HG02884 (cell line): ENCODE results near the gene RPL18A.

ENCODE experiments used
- ATAC-seq: cut with Tn5 transposase; IDR thresholded peaks from one replicate; pipeline ENCODE4 v1.9.1; 2021; ENCODE audit warnings: mild to moderate bottlenecking, moderate library complexity; ENCODE audit not compliant: unreplicated experiment

Gene RPL18A

DNA sequence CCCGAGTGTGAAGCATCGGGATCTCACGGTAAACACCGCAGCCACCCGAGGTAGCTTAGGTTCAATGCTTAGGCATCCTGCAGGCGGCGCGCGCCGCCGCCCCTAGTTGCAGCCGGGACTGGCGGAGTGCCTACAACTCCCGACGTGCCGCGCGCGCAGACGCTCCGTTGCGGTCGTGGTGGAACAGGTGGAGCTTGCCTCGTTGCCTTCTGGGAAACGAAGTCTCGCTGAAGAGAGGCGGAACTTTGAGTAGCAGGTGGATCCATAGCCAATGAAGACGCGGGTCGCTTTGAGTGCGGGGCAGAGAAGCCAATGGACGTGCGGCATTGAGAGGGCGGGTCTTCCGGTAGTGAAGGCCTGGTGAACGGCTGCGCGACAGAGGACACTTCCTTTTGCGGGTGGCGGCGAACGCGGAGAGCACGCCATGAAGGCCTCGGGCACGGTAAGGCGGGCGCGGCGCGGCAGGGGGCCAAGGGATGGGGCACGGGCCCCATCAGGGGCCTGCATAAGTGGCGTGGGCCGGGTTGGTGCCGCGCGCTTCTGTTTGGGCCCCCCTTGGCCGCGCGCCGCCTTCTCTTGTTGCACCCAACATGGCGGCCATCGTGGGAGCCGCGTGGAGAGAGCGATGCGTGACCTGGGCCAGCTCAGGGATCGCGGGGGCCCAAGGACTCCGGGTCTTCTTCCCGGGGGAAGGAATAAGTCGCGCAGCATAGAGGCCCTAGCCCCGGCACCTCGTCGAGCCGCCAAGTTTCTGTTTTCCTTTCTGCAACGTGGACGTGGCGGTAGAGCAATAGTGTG is at the start of gene RPL18A:
Gene RPL18A (plus strand): TSS at position 378 of the 798 bp plus-strand sequence. CDS start 47 bp downstream, at position 425.
- ATAC-seq = peak; percentile 91

DNA sequence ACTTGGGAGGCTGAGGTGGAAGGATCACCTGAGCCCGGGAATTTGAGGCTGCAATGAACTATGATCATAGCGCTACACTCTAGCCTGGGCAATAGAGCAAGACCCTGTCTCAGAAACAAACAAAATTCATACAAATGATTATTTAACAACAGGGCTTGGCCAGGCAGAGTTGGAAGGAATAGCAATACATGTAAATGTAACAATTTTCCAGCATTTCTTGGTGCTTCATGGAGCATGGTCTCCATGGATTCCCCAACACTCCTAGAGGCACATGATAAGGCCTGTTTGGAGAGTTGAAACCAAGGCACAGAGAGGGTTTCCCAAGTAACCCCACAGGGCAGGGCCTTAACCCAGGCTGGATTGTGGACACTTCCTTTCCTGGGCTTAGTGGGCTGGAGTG is 48.6 kb upstream of the RPL18A start:
- no peak for ATAC-seq

DNA sequence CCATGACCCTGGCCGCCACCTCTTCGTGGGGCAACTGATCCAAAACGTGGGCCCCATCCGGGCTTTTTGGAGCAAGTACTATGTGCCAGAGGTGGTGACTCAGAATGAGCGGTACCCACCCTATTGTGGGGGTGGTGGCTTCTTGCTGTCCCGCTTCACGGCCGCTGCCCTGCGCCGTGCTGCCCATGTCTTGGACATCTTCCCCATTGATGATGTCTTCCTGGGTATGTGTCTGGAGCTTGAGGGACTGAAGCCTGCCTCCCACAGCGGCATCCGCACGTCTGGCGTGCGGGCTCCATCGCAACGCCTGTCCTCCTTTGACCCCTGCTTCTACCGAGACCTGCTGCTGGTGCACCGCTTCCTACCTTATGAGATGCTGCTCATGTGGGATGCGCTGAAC is 48.0 kb upstream of the RPL18A start:
- no peak for ATAC-seq

DNA sequence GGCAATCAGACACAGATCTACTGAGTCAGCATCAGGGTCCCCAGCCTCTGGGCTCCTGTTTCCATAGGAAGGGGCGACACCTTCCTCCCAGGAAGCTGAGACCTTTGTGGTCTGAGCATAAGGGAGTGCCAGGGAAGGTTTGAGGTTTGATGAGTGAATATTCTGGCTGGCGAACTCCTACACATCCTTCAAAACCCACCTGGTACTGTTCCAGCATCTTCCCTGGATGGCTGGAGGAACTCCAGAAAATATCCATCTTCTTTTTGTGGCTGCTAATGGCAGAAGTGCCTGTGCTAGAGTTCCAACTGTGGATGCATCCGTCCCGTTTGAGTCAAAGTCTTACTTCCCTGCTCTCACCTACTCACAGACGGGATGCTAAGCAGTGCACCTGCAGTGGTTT is 47.6 kb upstream of the RPL18A start:
- ATAC-seq = no peak

DNA sequence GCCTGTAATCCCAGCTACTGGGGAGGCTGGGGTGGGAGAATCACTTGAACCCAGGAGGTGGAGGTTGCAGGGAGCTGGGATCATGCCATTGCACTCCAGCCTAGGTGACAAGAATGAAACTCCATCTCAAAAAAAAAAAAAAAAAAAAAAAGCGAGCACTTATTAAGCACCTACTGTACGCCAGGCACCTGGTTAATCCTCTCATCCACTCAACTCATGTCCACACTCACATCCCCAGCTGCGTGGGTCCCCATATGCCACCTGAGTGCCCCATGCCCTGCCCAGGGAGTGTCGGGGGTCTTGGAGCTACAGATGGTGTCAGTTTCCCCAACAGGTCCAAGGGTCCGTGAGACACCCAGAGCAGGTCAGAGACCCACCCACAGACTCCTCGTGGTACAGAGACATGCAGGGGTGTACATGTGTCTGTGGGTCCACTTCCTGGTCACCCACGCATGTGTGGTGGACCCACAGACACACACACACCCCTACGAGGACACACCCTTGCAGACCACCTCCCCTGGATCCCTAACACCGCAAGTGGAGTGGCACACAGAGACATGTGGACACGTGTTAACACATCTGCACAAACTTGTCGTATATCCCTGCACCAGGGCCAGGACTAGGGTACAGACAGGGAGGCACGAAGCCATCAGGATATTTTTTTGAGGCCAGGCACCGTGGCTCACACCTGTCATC is 41.9 kb upstream of the RPL18A start:
- ATAC-seq = no peak

DNA sequence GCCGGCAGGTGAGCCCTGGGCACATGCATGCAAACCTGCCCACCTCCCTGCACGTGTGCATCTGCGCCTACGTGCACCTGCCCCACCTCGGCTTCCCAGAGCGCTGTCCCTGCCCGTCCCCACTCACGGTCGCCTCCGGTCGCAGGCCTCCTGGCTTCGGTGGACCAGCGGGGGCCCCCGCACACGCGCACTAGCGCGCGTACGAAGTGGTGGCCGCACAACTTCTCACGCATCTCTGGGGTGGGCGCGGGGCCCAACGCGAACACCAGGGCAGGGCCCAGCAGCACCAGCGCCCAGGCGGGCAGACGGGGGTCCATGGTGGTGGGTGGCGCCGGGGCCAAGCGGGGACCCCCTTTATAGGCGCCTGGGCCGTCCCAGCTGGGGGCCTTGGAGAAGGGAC is 38.5 kb upstream of the RPL18A start, which contains the start of gene INSL3:
Gene INSL3 (minus strand): TSS at position 330 of the 400 bp plus-strand sequence. CDS start 13 bp downstream, at position 317.
- no peak for ATAC-seq

DNA sequence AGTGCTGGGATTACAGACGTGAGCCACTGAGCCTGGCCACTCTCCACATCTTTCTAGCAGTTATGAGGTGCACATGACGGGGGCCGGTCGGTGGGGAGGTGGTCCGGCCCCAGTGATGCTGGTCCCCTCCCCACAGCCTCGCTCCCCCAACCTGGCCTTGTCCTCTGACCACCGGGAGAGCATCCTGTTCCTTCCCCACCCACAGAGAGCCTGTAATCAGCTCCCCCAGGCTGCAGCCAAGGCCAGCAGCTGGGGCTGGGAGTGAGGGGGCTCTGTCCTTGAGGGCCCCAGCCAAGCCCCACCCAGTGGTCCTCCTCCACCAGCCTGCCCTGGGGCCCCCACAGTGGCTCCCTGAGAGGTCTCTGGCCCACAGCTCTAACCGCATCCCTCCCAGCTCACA is 35.4 kb upstream of the RPL18A start:
- no peak for ATAC-seq

DNA sequence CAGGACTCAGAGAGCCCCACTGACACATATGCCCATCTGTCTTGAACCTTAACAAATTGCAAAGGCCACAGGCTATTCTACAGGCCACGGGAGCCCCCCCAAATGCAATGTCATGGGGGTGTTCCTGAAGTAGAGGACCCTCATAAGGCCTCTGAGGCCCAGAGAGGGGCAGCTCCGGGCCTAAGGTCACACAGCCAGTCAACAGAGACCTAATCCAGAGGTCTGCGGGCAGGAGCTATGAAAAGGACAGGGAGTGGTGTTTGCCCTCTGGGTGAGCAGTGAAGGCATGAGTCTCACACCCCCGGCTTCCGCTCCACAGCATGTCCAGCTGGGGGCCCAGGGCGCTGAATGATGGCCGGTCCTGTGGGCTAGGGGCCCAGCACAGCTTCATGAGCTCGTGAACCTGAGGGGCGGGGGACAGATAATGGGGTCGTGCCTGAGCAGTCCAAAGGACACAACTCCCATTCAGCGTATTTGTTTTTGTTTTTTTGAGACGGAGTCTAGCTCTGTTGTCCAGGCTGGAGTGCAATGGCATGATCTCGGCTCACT is 33.1 kb upstream of the RPL18A start:
- ATAC-seq = no peak

DNA sequence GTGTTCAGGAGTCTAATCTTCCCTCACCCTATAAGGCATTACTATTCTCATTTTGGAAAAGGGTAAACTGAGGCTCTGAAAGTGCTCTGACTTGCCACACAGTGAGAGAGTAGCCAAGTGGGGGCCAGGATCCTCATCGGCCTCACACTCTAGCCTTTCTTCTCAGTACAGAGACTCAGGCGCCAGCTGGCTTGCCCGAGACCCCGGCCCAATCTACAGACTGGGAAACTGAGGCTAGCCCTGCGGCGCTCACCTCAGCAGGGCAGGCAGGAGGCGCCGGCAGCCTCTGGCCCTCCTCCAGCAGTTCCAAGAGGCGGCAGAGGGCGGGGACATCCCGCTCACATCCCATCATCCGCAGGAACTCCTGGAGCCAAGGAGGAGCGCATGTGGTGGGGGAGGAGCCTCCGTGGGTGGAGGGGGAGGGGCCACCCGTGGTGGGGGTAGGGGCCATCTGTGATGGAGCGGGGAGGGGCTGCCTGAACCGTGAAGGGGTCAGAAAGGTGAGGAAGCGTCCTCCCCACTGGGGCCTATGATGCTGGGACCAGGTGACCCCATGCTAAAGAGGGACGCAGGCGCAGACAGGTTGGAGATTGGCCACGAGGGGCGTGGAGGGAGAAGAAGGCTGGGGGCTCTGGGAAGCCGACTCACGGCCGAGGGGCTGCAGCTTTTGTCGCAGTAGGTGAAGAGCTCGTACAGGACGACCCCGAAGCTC is 29.7 kb upstream of the RPL18A start:
- ATAC-seq = no peak

DNA sequence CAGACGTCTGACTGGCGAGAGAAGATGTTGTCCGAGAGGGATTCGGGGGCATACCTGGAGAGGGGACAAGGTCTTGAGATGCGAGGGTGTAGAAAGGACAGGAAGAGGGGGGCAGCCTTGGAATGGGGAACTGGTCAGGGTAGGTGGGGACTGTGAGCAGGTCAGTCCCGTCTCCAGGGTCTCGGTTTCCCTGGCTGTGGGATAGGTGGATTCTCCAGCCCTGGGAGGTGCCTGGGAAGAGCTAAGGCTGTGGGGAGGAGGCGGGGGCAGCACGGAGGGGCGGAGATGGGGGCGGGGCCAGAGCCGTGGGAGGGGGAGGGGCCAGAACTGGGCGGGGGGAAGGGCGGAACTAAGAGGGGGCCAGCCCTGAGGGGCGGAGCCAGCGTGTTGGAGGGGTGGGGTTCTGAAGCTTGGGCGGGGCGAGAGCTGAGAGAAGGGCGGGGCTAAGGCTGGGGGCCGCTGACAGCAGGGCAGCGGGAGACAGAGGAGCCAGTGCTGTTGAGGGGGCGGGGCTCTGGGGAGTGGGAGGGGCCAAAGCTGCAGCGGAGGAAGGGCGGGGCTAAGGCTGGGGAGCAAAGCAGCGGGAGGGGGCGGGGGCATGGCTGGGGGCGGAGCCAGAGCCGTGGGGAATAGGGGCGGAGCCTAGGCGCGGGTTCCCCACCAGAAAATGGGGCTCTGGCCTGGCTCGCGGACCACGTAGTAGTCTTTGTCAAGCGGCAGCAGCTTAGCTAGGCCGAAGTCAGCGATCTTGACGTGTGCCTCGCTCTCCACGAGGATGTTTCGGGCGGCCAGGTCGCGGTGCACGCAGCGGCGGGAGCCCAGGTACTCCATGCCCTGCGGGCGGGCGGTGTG is 28.9 kb upstream of the RPL18A start:
- ATAC-seq = no peak

DNA sequence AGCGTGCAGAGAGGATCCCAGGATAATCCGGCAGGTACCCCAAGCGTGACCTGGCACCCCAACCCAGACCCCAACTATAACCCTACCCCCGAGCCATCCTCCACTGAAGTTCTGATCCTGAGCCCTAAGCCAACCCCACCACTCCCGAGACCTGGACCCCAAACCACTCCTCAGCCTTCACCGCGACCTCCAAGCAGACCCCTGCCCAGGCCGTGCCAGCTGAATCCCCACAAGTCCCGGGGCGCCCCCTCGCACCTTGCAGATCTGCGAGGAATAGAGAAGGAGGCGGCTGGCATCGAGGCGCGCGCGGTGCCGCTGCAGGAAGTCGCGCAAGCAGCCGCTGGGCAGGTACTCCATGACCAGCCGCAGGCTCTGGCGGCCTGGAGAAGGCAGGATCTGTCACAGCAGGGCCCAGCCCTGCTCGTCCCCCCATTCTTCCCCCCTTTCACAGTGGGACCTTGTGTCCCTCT is 28.3 kb upstream of the RPL18A start:
- ATAC-seq = no peak

DNA sequence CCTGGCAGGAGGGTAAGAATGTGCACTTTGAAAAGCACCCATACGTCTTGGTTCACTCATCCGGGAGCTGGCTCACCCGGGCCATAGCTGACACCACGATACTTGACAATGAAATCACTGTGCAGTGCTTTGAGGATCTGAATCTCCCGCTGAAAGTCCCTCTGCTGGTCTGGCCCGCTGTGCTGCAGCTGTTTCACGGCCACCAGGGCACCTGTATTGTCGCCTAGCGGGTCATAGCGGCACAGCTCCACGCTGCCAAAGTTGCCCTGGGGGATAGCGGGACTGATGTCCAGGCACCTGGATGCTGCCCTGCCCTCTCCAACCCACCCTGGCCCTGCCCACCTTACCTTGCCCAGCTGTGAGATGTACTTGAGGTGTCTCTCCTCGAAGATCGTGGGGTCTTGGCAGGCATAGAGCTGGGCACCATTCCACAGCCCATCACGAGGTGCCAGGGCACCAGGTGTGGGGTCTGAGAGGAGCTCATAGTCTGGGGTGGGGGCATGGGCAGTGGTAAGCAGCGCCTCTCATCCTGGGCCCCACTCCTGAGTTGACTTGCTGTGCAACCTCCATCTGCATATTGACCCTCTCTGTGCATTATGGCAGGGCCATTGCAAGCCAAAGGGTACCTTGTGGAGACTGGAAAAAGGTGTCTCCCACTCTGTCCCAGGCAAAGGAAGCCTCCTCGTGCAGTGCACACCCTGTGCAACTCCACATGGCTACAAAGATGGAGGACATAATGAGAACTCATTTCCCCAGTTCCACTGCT is 27.1 kb upstream of the RPL18A start:
- ATAC-seq = no peak

DNA sequence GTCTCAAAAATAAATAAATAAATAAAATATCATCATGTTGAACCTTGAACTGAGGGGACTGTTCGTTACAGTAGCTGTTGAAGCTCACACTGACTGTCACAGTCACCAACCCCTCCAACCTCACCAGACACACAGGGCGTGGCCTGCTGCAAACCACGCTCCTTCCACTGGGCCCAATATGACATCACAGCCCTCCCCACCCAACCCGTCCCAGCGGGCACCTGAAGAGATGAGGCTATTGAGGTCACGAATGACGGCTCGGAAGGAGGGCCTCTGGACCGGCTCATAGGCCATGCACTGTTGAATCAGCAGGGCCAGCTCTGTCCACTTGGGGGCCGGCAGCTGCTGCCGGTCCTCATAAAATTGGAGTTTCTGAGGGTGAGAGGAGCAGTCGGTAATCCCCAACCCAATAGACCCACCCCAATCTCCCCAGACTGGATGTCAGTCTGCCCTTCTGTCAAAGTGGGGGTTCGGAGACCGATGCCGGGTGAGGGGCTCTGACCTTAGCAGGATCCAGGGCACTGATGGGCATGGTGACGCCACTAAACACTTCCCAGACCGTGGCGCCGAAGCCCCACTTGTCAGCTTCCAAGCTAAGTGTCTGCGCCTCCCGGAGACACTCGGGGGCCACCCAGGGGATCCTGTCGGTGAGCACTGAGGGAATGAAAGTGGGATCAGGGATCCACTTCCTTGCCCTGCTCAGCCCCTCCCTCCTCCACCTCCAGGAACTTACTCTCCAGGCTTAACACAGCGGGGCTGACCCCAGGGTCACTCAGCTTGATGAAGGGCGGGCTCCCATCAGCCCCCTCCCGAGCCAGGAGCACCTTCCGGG is 25.1 kb upstream of the RPL18A start:
- no peak for ATAC-seq

DNA sequence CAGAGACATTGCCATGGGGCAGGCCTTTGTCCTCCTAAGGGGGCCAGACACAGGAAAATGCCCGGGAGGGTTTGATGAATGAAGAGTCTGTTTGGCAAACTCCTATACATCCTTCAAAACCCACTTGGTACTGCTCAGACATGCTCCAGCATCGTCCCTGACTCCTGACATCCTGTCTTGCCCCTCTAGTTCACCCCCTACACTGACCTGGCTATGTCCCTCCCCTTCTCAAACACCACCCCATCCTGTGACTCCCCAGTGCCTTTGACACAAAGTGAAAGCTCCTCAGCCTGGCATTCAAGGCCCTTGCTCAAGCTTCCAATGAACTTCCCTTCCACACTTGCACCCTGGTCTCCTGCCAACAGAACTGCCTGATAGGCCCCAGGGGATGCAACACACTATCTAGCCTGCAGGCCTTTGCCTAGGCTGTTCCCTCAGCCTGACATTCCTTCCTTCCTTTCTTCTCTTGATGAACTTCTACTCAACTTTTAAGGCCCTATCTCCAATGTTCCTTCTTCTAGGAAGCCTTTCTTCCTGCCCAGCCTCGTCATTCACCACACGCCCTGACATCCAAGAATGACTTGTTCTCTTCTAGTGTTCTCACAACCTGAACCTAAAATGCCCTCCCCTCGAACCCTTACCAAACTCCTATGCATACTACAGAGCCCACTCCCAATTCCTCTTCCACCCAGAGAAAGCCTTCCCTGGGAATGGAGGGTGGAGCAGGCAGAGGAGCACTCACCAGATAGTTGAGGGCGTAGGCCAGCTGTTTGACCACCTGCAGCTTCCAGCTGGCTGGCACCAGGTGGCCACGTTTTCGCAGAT is 24.3 kb upstream of the RPL18A start:
- ATAC-seq = no peak

DNA sequence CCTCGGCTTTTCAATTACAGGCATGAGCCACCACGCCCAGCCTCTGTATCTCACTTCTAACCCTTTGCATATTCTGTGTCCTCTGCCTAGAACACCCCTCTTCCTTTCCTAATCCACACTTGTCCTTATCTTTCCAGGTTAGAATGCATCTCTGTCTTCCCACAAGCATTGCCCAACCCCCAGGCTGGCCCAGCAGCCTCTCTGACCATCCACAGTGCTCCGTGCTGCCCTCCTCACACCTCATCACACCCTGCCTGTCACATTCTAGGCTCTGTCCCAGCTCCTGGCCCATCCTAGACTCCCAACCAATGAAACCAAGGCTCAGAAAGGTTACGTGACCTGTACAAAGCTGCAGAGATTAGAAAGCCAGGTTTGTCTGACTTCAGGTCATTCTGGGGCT is 23.2 kb upstream of the RPL18A start:
- no peak for ATAC-seq

DNA sequence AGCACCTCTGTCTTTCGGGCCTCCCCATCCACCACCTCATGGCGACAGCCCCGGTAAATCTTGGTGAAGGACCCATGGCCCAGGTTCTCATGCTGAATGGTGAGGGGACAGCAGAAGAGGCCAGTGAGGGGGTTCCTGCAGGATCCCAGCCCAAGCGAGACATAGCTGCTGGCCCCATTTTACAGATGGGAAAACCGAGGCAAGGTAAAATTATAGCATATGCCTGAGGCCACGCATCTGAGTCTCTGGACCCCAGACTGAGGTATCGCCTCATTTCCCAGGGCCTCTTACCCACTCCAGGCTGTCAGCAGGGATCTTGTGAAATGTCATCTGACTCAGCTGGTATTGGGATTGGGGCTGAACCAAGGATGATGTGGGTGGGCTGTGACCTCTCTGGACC is 21.7 kb upstream of the RPL18A start:
- no peak for ATAC-seq

DNA sequence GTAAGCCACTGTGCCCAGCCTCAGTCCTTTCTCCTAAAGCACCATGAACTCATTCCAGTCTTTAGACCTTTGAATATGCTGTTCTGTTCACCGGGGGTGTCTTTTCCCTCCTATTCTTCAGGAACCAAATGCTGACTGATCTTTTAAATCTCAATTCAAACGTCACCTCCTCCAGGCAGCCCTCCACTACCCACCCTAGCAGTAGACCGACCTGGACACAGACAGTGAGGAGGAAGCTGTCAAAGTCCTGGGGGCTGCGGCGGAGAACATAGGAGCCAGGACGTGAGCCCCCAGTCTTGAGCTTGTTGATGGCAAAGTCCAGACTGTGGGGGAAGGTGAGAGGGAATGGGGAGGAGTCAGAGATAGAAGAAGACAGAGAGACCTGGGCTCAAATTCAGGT is 19.7 kb upstream of the RPL18A start:
- no peak for ATAC-seq

DNA sequence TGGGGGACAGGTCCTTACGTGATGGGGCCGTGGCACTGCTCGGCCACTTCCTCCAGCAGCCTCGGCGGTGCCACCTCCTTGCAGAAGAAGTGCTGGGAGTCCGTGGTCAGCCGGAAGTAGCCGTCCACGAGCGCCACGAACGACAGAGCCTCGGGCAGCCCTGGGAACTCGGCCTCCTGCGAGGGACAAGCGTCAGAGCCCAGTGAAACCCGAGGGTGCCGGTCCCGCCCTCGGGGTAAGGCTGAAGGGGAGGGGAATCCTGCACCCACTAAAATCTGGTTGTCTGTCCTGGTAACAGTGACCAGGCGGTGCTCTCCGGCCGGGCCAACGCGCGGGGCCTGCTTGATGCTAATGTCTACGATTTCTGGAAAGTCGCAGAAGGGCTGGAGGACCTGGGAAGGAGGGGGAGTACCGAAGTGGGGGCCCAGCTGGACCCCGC is 18.3 kb upstream of the RPL18A start:
- ATAC-seq = no peak
